Medulla oblongata (tissue), 1 donor: ENCODE measurements around the gene POTEJ.
"Not testable (repeated sequence)": the region's sequence is repeated elsewhere in the genome, so short reads cannot be mapped to it uniquely, and the experiment has no call there.

ENCODE experiments used
- DNase-seq: peaks from one replicate; pipeline ENCODE4 v3.0.0-alpha.2; 2015; ENCODE audit errors: extremely low spot score

The POTEJ gene

DNA sequence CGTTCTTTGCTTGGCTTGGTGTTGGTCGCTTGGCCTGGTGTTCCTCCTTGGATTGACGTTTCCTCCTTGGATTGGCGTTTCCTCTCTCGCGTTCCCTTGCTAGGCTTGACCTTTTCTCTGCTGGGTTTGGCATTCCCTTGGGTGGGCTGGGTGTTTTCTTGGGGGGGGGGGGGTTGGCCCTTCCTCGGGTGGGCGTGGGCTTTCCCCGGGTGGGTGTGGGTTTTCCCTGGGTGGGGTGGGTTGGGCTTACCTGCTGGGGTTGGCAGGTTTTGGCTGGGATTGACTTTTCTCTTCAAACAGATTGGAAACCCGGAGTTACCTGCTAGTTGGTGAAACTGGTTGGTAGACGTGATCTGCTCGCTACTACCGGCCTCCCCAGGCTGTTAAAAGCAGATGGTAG is at the start of gene POTEJ:
Gene POTEJ (plus strand): TSS at position 301 of the 400 bp plus-strand sequence. CDS start 93 bp downstream, at position 394.
- DNase-seq = not testable (repeated sequence)

DNA sequence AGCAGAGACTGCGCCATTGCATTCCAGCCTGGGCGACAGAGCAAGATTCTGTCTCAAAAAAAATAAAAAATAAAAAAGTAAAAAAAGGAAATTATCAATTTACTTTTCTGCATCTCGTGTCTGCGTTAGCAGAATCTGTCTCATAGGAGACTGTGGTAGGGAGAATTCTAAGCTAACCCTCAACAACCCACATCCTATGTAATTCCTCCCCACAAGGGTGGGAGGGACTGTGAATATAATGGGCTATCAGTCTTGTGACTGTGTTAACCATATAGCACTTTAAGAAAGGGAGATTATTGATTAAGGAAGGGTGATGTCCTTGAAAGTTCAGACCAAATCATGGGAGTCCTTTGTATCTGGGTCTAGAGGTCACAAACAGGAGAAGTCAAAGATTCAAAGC is 45.1 kb upstream of the POTEJ start:
- not testable (repeated sequence) for DNase-seq

DNA sequence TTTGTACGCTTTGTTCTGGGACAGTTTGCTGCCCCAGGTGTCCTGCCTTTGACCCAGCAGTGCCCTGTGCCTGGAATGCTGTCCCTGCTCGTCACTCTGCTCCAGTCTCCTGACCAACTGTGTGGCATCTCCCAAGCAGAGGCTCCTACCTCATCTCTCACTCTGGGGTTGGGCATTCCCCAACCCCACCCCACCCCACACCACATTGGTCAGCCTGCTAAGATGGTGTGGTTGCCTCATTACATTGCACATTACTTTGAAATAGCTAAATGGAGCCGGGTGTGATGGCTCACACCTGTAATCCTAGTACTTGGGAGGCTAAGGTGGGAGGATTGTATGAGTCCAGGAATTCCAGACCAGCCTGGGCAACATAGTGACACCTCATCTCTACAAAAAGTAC is 39.3 kb upstream of the POTEJ start:
- DNase-seq = not testable (repeated sequence)

DNA sequence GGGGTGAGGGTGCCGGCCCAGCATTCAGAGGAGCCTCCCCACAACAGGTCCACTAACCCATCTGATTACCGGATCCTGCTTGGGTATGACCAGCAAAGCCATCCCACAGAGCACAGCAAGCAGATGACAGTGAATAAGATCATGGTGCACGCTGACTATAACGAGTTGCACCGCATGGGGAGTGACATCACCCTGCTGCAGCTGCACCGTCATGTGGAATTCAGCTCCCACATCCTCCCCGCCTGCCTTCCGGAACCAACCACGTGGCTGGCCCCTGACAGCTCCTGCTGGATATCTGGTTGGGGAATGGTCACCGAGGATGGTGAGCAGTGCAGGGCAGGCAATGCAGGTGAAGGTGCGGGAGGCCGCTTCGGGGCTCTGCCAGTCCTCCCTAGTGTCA is 37.0 kb upstream of the POTEJ start:
- not testable (repeated sequence) for DNase-seq

DNA sequence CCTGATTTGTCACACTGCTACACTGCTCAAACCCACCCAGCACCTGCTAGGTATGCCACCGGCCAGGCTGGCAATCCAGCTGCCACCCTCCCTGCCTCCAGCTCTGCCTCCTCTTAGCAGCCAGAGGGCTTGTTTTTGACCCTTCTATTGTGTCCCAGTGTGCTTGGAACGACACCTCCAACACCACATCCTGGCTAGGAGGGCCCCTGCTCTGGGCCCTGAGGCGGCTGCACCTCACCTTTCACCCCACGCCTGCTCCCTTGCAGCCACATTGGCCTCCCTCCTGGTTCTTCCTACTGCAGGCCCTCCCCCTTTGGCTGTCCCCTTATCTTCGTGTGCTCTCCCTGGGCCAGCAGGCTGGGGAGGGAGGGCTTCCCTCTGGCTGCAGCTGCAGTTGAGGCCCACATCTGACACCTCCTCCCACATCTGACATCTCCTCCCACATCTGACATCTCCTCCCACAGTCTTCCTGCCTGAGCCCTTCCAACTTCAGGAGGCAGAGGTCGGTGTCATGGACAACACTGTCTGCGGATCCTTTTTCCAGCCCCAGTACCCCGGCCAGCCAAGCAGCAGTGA is 34.9 kb upstream of the POTEJ start:
- DNase-seq = not testable (repeated sequence)

DNA sequence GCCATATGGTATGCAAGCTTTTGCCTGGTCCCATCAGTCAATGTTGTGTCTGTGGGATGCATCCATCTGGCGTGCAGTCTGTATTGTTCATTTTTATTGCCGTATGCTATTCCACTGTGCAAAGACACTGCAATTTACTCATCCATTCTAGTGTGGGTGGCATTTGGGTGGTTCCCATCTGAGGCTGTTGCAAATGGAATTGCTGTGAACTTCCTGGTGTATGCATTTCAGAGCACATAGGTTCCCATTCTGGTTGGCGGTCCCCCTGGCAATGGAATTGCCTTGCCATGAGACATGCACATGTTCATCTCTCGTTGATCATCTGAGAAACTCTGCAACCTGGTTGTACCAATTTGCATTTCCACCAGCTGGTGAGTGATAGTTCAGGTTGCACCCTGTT is 33.7 kb upstream of the POTEJ start:
- not testable (repeated sequence) for DNase-seq

DNA sequence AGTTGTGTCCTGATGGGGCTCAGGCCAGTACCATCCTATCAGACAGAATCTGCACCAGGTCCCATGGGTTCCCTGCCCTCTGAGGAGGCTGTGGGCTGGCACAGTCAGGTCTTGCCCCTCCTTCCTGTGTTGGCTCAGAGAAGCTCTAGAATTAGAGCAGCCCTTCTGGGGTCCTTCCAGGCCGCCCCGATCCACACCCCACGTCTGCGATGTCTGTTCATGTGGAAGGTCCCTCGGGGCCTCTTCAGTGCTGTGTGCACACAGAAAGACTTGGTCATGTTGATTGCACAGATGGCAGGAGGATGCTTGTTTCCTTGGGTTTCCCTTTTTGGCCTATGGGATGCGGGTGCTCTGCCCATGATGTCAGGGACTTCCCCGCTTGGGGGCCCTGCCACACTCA is 32.1 kb upstream of the POTEJ start:
- not testable (repeated sequence) for DNase-seq

DNA sequence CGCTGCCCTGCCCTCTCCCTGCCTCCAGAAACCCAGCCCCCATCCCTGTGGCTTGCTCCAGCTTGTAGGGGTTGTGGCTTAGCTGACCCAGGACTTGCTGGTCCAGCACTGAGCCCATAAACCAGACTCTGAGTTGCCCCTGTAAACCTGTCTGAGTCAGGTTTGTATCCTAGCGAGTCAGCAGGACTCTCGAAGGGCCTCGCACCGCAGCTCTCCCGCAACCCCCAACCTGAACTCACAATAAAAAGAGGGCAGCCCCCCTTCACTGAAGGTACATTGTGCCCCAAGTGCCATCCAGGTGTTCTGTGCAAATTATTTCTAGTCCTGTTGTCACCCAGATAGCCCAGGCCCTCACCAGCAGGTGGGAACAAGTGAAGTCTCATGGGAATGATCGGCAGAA is 29.7 kb upstream of the POTEJ start:
- not testable (repeated sequence) for DNase-seq

DNA sequence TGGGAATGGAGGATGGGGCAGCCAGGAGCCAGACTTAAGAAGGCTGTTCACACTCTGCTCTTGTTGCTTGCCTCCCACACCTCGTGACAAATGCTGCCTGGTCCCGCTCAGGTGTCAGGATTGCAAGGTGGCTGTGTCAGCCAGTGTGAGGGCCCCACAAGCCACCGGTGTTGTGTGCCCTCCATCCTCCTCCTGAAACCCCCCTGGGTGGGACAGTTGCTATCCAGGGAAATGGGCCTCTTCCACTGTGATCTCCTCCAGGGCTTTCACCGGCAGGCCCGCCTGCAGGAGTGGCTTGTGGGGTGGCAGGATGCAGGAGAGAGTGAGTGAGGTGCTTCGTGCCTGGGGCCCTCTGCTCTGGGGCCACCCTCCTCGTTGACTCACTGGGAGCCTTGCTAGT is 28.3 kb upstream of the POTEJ start:
- DNase-seq = not testable (repeated sequence)

DNA sequence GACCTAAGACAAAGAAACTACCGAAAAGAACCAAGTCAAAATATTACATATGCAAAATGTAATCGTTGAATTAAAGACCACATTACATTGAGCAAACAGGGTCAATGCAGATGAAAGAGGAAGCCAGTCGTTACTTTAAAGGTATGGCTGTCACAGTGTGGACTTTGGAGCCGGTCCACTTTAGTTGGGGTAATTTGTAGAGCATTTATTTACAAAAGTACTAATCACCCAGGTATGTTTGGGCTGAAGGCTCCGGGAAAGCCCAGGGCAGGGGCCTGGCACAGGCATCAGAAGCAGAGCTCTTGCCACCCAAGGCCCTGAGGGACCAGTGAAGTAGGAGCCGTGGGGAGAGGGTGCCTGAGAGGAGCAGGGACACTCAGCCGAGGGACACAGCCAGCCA is 27.7 kb upstream of the POTEJ start:
- DNase-seq = not testable (repeated sequence)

DNA sequence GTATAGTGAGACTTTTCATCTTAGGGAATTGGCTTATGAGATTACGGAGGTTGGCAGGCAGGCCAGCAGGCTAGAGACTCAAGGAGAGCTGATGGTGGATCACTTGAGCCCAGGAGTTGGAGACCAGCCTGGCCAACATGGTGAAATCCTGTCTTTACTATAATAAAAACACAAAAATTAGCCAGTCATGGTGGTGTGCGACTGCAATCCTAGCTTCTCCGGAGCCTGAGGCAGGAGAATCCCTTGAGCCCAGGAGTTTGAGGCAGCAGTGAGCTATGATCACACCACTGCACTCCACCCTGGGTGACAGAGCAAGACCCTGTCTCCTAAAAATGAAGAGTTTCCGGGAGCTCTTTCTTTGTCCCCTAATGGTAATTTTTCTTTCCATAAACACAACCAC is 26.5 kb upstream of the POTEJ start:
- not testable (repeated sequence) for DNase-seq

DNA sequence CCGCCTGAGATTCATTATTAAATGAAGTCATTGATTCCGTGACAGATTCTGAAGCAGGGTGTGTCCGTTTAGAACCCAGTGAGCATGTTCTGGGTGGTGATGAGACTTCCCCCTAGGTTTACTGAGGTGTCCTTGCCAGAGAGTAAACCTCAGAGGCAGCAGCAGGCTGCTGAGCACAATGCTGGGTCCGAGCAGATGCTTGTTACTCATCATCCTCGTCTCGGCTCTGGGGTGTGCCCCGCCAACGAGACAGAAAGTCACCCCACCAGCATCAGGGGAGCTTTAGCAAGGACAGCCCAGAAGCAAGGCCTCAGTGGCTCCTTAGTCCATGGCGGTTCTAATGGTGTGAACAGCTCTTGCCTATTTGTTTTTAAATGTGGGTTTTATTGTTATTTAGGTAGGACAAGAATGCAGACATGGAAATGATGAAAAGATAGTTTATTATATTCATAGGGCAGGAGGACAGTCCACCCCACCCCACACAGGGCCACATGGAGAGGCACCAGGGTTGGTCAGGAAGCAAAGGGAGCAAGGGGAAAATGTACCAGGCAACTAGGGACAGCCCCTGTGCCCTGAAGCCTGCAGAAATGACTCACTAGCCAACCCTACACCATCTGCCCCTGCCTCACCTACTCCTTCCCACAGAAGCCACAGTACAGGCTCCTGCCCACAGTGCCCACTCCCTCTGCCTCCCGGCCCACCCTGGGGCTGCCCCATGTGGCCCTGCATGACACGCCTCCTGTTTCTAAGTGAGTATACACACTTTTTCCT is 22.4 kb upstream of the POTEJ start:
- DNase-seq = not testable (repeated sequence)

DNA sequence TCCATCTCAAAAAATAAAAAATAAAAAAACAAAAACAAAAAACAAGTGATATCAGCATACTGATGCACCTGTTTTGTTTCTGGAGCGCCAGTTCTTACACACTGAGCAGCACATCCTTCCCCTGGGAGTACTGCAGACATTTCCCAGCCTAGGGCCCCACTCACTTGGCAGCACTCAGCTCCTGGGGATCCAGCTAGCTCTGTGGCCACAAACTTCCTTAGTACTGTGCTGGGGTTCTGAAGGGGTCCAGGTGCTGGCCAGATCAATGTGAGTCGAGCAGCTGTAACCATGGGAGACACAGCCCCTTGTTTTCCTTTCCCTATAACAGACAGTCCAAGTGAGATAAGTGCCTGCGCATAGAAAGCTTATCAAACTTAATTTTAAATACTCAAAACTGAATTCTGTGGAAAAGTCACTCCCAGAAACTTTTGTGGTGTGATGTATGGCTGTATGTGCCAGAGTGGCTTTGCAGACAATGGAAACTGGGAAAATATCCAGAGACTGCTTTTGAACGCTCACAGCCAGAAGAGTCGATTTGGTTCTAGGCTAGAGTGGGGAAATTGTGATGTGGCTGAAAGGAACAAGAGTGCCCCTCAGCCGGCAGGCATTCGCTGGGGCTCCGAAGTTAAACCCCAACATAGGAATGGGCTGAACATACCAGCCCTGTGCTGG is 20.9 kb upstream of the POTEJ start:
- not testable (repeated sequence) for DNase-seq

DNA sequence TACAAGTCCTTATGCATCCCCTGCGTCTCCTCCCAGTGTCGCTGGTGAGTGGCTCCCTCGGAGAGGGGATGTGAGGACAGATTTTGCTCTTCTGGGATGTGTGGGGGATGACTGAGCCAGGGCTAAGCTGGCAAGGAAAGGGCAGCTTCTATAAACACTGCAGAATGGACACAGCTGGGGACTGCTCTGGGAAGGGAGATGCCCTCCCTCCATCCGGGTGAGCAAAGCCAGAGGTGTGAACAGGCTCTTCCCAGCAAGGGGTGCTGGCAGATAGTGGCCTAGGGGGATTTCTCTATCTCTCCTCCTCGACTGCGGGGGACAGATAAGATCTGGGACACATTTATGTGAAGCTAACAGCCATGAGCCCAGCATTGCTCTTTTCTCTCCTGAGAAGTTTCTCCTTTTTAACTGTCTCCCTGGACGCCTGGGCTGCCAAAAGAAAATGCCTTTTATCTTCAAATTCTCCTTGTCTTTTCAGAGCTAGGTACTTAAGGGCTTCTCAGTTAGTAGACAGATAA is 20.3 kb upstream of the POTEJ start:
- DNase-seq = not testable (repeated sequence)

DNA sequence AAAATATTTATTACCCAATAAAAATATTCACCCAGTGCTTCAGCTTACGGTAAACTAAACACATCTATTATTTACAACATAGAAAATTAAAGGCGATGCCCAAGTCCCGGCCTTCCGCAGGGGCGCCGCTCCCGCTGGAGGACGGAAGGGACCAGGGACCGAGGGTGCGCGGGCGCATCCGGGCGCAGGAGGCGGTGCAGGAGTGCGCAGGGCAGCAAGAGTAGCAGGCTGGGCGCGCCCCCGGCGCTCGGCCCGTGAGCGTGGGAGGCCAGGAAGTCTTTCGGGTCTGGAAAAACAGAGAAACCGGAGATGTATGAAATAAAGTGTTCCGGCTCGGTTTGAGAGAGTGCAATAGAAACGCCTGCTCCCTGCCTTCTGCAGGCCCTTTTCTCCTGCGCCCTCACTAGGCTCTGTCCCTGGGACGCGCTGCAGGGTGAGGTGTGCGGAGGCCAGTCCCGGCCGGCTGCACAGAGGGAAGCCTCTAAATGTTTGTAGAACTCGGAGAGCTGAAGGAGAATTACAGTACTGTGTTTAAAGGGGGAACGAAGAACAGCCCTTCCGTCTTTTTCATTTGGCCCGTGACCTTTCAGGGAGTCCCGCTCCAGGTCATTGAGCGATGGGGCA is 18.3 kb upstream of the POTEJ start:
- not testable (repeated sequence) for DNase-seq

DNA sequence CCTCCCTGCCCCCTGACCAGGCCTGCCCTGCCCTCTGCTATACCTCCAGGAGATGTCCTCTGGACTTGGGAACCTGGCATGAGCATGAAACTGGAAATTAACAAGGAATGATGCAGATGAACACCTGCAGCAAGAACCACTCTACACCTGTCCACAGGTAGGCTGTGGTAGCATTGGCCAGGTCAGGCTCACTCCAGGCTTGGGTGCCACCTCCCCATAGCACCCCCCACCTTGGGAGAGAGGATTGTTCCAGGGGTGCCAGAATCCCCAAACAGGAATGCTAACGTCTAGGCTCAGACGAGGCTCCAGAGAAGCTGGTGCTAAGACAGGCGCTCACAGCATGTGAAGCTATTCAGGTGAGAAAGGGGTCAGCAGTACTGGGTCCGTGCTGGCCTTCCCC is 17.2 kb upstream of the POTEJ start:
- not testable (repeated sequence) for DNase-seq

DNA sequence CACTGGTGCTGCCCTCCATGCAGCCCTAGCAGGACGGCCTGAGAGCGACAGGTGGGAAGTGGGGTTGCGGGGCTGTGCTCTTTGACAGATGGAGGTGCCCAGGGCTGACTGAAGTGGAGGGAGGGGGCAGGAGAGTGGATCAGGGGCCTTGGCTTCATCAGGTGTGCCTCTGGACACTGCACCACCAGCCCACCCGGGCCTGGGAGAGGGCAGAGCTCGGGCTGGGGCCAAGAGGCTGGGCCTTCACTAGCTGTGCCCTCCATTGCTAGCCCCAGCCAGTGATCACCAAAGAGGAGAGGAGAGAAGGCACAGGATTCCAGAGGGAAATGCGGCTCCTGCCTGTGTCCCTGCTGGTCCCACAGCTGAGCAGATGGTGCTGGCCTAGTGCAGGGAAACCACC is 14.5 kb upstream of the POTEJ start:
- DNase-seq = not testable (repeated sequence)

DNA sequence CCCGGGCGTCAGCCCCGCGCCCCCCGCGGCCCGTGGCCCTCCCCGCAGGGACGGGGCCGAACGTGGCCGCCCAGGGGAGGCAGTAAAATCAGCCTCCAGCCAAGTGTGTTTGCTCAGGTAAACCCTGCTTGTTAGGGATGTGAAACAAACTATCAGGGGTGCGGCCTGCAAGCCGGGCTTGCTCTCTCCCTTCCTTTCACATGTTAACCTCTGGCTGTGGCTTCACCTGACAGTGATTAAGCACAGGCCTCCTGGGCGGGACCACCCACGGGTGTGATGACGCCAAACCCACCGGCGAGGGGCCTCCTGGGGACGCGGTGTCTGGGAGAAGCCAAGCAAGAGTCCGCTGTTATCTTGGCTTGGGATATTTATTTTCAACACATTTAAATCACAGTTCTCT is 13.2 kb upstream of the POTEJ start:
- not testable (repeated sequence) for DNase-seq

DNA sequence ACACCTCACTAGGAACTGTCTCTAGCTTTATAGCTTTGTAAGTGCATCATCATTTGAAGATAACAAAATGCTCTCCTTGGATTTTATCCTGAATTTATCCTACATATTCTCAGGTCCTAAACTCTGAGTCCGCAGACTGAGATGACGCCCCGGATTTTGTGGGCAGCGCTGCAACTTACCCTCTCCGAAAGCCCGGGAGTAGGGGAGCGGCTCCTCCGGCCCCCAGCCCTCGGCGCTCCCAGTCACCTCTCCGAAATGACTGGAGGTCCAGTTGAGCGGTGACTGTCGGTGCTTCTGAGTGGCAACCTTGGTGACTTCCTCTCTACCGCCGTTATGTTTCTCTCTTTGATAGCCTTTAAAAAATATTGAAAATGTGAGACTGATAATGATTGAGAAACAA is 12.8 kb upstream of the POTEJ start:
- not testable (repeated sequence) for DNase-seq

DNA sequence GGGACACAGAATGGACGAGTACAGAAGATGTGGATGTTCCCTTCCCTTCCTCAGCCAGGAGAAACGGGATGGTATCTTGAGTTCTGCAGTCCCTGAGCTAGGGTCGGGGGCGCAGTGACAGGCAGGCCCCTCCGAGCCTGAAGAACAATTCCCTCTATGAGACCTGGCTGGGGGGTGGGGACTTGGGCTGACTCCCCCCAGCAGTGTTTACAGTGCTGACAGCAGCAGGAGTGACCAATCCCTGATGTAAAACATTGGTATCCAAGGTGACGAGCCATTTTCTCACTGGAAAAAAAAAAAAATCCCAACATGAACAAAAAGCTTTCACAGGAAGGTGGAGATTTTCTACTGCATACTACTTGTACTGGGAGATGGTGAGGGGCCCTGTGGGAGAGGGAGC is 11.8 kb upstream of the POTEJ start, which contains the start of gene CFC1:
Gene CFC1 (minus strand): TSS at position 183 of the 400 bp plus-strand sequence. CDS start 288 bp downstream, outside the sequence.
- DNase-seq = not testable (repeated sequence)

DNA sequence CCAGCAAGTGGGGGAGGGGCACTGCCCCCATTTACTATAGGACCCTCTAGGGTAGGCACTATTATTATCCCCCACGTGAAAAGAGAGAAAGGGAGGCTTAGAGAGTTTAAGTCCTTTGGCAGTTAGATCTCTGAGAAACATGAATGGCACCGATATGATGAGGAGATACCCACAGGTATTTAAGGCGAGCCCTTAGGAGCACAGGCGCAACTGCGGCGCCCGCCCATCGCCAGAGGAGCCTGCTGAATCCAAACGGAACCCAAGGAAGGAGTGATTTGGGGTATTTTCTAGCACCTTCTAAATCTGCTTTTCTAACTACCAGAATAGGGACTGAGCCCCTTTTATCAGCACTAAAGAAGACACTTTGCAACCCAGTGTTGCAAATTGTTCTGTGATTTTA is 11.3 kb upstream of the POTEJ start:
- not testable (repeated sequence) for DNase-seq
